ENCODE data around the gene TCHHL1. TPM values are rescaled to one million over a fixed set of nuclear protein-coding genes. Genes with fewer than 3 reads are reported as not detected.

The TCHHL1 gene
- total and polyA plus RNA-seq, 9 of the 15 experiments (the other 6 are each of a cell fraction or from before 2014, with no cell fraction given), result not detected

GRCh38 chr1:152034654-152035538 is 54.0 kb downstream of the TCHHL1 start:
- WGBS (ENCODE audit: insufficient coverage, low coverage, missing lambda C conversion rate), result 0% methylated on average over 8 of the region's 8 CpGs
- POLR2A ChIA-PET, result interaction anchor here (0.5 to 3.8 kb wide), 14 partner anchors 7 to 126 kb away, joined by 3 to 37 read pairs (median 4); no protein-coding TSS in a partner anchor
- H3K27ac ChIP-seq (ENCODE audit: extremely low read depth, low read depth, low read length), result peak overlapping the region; percentile 79
- TF ChIP-seq NUFIP1 (IDR thresholded peaks at IDR 0.05; ENCODE audit: partially characterized antibody) (no peak), THRB (CRISPR knock-in tag; conservative IDR thresholded peaks at IDR 0.05) (no peak), MBD2 (IDR thresholded peaks at IDR 0.05; ENCODE audit: borderline replicate concordance, low read depth) (no peak), ZFPM2 (CRISPR knock-in tag; IDR thresholded peaks at IDR 0.05) (no peak), ATF6 (CRISPR knock-in tag; IDR thresholded peaks at IDR 0.05) (no peak), MEF2D (tag; conservative IDR thresholded peaks at IDR 0.05; ENCODE audit: low read depth) (peak; percentile 45; the same call in 1 of the 2 replicates), POLR2G (IDR thresholded peaks at IDR 0.05; ENCODE audit: low read depth, low read length) (no peak; the same call in 1 of the 2 replicates), MAZ (CRISPR knock-in tag; conservative IDR thresholded peaks at IDR 0.05 in 1 of 2, IDR thresholded peaks at IDR 0.05 in 1 of 2) (no peak), MCM2 (IDR thresholded peaks at IDR 0.05; ENCODE audit: low read depth) (no peak), HNRNPL (IDR thresholded peaks at IDR 0.05; ENCODE audit: low read depth, low read length) (no peak)
- TF ChIP-seq, protein P1, sequence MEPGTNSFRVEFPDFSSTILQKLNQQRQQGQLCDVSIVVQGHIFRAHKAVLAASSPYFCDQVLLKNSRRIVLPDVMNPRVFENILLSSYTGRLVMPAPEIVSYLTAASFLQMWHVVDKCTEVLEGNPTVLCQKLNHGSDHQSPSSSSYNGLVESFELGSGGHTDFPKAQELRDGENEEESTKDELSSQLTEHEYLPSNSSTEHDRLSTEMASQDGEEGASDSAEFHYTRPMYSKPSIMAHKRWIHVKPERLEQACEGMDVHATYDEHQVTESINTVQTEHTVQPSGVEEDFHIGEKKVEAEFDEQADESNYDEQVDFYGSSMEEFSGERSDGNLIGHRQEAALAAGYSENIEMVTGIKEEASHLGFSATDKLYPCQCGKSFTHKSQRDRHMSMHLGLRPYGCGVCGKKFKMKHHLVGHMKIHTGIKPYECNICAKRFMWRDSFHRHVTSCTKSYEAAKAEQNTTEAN (CRISPR knock-in tag; IDR thresholded peaks at IDR 0.05), result no peak
- TF ChIP-seq, protein P2, sequence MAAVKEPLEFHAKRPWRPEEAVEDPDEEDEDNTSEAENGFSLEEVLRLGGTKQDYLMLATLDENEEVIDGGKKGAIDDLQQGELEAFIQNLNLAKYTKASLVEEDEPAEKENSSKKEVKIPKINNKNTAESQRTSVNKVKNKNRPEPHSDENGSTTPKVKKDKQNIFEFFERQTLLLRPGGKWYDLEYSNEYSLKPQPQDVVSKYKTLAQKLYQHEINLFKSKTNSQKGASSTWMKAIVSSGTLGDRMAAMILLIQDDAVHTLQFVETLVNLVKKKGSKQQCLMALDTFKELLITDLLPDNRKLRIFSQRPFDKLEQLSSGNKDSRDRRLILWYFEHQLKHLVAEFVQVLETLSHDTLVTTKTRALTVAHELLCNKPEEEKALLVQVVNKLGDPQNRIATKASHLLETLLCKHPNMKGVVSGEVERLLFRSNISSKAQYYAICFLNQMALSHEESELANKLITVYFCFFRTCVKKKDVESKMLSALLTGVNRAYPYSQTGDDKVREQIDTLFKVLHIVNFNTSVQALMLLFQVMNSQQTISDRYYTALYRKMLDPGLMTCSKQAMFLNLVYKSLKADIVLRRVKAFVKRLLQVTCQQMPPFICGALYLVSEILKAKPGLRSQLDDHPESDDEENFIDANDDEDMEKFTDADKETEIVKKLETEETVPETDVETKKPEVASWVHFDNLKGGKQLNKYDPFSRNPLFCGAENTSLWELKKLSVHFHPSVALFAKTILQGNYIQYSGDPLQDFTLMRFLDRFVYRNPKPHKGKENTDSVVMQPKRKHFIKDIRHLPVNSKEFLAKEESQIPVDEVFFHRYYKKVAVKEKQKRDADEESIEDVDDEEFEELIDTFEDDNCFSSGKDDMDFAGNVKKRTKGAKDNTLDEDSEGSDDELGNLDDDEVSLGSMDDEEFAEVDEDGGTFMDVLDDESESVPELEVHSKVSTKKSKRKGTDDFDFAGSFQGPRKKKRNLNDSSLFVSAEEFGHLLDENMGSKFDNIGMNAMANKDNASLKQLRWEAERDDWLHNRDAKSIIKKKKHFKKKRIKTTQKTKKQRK (IDR thresholded peaks at IDR 0.05; ENCODE audit: borderline replicate concordance, low read depth, low read length), result no peak

More at GRCh38 chr1:152034654-152035538, 54.0 kb downstream of the TCHHL1 start:
- DNase-seq (ENCODE audit: extremely low read depth in 1 of 4, low spot score in 3 of 4) (peak; percentile 74 to 92 (median 82)), ATAC-seq (peak; percentile 68), FAIRE-seq (peak; percentile 94)
- Histone ChIP-seq H2AFZ (ENCODE audit: low read depth, low read length) (peak overlapping the region; percentile 76), H3K9me3 (replicated peaks; ENCODE audit: control insufficient read depth, insufficient read depth, low read depth, low read length) (no peaks in the 10 kb centered on the region), H4K20me1 (replicated peaks; ENCODE audit: control insufficient read depth, insufficient read depth, low read length) (no peaks in the 10 kb centered on the region), H3K27me3 (ENCODE audit: control insufficient read depth in 2 of 2, insufficient read depth in 2 of 2, low read length in 2 of 2) (no peaks in the 10 kb centered on the region), H3K4me3 (peak overlapping the region; percentile 55), H3K36me3 (ENCODE audit: control insufficient read depth, insufficient read depth, low read length) (peaks cover 35% of the 10 kb centered on the region), H3K4me1 (replicated peaks in 1 of 2; ENCODE audit: control insufficient read depth in 2 of 2, insufficient read depth in 2 of 2, low read length in 2 of 2) (peaks cover 20 to 24% of the 10 kb centered on the region in 2 experiments), H3K4me2 (ENCODE audit: insufficient read depth, low read length) (peak overlapping the region; percentile 92), H3K79me2 (ENCODE audit: control insufficient read depth, insufficient read depth, low read length) (peaks cover 38% of the 10 kb centered on the region), H3K9me1 (ENCODE audit: control insufficient read depth, insufficient read depth, low read length) (no peaks in the 10 kb centered on the region), H3K9ac (ENCODE audit: insufficient read depth in 1 of 2, low read depth in 2 of 2, low read length in 2 of 2) (peak overlapping the region; percentile 78 to 91)
- in situ Hi-C loops (cut with MboI), result no loop called here
- intact Hi-C loops (cut with micrococcal nuclease), result no loop called here
- no TSS peak for BruUV-seq (replicated peaks)
- CTCF ChIA-PET (ENCODE audit: low intra/inter-chr PET ratio), result no interaction called here
